ENCODE measurements around the gene PSTPIP1. TPM values are rescaled to one million over a fixed set of nuclear protein-coding genes. Genes with fewer than 3 reads are reported as not detected.

Gene PSTPIP1
- total RNA-seq, 1 donor from 2014 or later = 13.3 TPM

DNA sequence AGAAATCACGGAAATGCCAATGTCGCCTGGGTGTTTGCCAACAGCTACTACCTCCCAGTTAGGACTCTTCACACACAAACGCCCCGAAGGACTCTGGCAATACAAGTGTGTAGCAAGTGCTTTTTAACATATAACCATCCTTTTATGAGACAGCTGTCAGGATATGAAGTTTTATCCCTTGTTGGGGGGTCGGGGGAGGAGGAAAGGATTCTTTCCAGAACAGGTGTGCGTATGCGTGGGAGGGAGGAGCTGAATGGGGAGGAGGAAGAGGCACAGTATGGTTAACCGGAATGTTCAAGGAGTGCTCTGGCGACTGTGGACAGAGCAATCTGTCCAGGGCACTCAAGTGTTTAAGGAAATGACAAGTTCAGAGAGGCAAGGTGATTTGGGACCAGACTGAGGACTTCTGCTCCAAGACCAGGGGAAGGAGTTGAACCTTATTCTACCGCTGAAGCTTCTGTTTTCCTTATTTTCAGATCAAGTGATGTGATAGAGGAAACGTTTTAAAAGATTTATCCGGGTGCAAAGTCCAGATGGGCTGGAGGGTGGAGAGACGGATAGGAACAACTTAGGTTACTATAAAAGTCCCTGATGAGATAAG, 74.7 kb downstream of the PSTPIP1 start:
- DNase-seq (ENCODE audit: extremely low spot score in 2 of 2) = no peak
- H3K4me3 ChIP-seq = peak overlapping the region; percentile 58 to 92
- peak overlapping the region; percentile 74 for H3K27ac ChIP-seq
- no peak for TF ChIP-seq POLR2AphosphoS5 (IDR thresholded peaks at IDR 0.05; ENCODE audit: insufficient read depth in 1 of 2, low read depth in 1 of 2)
- intact Hi-C loops (cut with DNase I) = loop anchor here (10.0 kb wide), 1 partner anchor 1345 kb away; a partner anchor contains a TSS
- H3K4me1 ChIP-seq = peaks cover 24% of the 10 kb centered on the region
- no peaks in the 10 kb centered on the region for H3K9me3 ChIP-seq
- H3K36me3 ChIP-seq = no peaks in the 10 kb centered on the region
- H3K27me3 ChIP-seq = no peaks in the 10 kb centered on the region

DNA sequence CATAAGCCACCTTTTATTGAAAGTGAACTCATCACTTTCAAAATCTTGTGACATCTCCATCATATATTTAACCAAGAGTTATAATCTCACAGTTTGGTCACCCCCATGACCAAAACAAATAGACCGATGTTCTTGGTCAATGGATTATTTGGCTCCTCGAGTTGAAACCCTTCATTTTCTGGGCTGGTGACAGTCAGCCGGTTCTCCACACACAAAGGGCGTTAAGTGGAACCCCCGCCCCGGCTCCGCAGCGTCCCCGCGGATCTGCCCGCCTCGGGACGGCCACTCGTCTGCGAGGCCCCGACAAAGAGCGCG, 75.2 kb downstream of the PSTPIP1 start:
- Histone ChIP-seq H3K27ac (peak overlapping the region; percentile 74), H3K27me3 (no peaks in the 10 kb centered on the region), H3K4me1 (peaks cover 24% of the 10 kb centered on the region), H3K4me3 (peak overlapping the region; percentile 58 to 92), H3K36me3 (no peaks in the 10 kb centered on the region), H3K9me3 (no peaks in the 10 kb centered on the region)
- no peak for TF ChIP-seq POLR2AphosphoS5 (IDR thresholded peaks at IDR 0.05; ENCODE audit: insufficient read depth in 1 of 2, low read depth in 1 of 2)
- no peak for TF ChIP-seq POLR2A (IDR thresholded peaks at IDR 0.05)
- TF ChIP-seq, protein P1, sequence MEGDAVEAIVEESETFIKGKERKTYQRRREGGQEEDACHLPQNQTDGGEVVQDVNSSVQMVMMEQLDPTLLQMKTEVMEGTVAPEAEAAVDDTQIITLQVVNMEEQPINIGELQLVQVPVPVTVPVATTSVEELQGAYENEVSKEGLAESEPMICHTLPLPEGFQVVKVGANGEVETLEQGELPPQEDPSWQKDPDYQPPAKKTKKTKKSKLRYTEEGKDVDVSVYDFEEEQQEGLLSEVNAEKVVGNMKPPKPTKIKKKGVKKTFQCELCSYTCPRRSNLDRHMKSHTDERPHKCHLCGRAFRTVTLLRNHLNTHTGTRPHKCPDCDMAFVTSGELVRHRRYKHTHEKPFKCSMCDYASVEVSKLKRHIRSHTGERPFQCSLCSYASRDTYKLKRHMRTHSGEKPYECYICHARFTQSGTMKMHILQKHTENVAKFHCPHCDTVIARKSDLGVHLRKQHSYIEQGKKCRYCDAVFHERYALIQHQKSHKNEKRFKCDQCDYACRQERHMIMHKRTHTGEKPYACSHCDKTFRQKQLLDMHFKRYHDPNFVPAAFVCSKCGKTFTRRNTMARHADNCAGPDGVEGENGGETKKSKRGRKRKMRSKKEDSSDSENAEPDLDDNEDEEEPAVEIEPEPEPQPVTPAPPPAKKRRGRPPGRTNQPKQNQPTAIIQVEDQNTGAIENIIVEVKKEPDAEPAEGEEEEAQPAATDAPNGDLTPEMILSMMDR (IDR thresholded peaks at IDR 0.05) = no peak
- intact Hi-C loops (cut with DNase I) = no loop called here
- DNase-seq (ENCODE audit: extremely low spot score in 2 of 2) = no peak

DNA sequence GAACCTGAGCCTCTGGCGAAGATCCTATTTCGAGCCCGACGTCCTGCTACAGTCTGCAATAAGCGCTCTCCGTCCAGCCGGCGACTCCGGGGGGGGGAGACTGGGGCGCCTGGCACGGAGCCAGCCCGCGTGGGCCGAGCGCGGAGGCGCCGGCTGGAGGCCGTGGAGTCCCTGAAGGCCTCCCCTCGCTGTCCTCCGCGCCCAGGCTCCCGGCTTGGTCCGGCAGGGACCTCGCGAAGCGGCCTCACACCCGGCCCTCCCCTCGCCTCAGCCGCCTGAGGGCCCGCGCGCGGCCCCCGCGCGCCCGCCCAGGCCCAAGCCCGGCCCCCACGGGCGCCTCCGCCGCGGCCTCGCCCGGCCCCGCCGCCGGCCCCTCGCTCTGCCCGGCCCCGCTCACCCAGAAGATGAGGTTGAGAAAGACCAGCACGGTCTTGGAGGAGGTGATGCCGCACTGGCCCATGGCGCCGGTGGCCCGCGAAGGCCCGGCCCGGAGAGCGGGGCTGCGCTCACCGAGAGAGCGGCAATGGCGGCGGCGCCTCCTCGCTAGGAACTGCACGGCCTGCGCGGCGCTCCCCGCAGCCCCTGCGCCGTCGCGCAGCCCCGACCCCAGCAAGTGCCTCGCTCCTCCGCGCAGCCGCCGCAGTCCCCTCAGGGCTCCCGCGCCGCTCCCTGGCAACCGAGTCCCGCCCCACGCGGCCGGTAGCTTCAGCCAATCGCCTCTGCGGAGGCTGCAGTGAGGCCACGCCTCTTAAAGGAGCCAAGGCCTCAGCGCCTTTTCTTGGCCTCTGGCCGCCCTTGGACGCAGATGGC, 75.8 kb downstream of the PSTPIP1 start, which contains the start of gene TSPAN3:
TSS of gene TSPAN3 (minus strand) at position 615 of the 810 bp plus-strand sequence. CDS start at position 460, 155 bp downstream.
- DNase-seq (ENCODE audit: extremely low spot score in 2 of 2) = no peak
- Histone ChIP-seq H3K9me3 (no peaks in the 10 kb centered on the region), H3K4me1 (peaks cover 24% of the 10 kb centered on the region), H3K36me3 (no peaks in the 10 kb centered on the region), H3K27me3 (no peaks in the 10 kb centered on the region), H3K4me3 (peak within 1 kb of the TSS; percentile 58 to 92), H3K27ac (peak within 1 kb of the TSS; percentile 74)
- peak in 1 of 2 donors; percentile 76 for TF ChIP-seq POLR2A (IDR thresholded peaks at IDR 0.05)
- TF ChIP-seq, protein P1 (IDR thresholded peaks at IDR 0.05) = no peak
- TF ChIP-seq POLR2AphosphoS5 (IDR thresholded peaks at IDR 0.05; ENCODE audit: insufficient read depth in 1 of 2, low read depth in 1 of 2) = peak; percentile 67 to 68
- intact Hi-C loops (cut with DNase I) = no loop called here

DNA sequence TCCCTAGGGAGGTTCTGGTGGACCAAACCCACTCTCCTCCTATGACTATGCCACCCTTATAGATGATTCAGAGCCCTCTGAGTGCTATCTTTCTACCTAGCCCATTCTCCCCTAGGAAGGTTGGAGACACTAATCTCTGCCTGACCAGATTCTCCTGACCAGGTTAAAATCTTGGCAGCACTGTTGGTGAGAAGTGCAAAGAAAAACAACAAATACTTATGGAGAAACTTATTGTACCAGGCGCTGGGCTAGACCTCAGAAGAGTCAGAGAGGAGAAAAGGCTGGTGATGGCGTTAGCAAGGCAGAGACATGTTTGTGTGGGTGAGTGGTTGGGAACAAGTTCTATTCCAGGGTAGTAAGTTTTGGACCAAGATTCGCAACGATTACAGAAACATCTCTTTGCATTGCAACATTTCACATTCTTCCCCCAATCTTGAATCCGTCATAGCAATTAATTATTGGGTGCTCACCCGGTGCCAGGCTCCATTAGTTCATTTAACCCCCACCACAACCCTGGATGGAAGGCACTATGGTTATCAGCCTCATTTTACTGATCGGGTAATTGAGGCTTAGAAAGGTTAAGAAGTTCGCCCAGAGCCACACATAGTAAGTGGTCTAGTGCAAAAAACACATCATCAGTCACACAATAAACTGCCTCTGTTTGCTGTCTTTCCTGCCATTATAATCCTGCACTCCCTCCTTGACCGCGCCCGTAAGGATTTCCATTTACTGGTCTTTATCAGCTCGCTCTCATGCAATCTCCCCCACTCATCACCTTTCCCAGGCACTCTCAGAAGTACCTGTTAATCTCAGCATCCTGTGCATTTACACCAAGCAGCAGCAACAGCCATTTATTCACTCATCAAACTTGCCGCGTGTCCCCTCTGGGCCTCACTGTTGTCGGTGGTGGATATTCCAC, 76.6 kb downstream of the PSTPIP1 start:
- Histone ChIP-seq H3K4me1 (peaks cover 24% of the 10 kb centered on the region), H3K36me3 (no peaks in the 10 kb centered on the region), H3K27ac (peak overlapping the region; percentile 74), H3K27me3 (no peaks in the 10 kb centered on the region), H3K4me3 (peak overlapping the region; percentile 58 to 92), H3K9me3 (no peaks in the 10 kb centered on the region)
- TF ChIP-seq, protein P1 (IDR thresholded peaks at IDR 0.05) = no peak
- no peak for TF ChIP-seq POLR2AphosphoS5 (IDR thresholded peaks at IDR 0.05; ENCODE audit: insufficient read depth in 1 of 2, low read depth in 1 of 2)
- TF ChIP-seq POLR2A (IDR thresholded peaks at IDR 0.05) = no peak
- no peak for DNase-seq (ENCODE audit: extremely low spot score in 2 of 2)
- intact Hi-C loops (cut with DNase I) = no loop called here

DNA sequence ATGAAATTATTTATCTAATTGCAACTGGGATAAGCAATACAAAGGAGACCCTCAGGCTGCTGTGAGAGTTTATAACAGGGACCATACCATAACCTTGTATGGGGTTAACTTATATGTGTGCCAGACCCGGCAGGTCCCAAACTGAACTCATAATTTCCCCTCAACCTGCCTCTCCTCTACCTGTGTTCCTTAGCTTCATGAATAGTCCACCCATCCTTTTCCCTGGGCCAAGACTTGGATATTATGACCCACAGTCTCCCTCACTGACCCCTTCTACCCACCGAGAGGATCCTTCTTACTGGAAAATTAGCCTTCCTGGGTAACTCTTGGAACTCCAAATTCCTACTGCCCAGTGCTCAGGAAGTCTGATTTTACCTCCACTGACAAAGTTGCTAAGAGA, 79.4 kb downstream of the PSTPIP1 start:
- Histone ChIP-seq H3K27me3 (no peaks in the 10 kb centered on the region), H3K36me3 (no peaks in the 10 kb centered on the region), H3K27ac (no peak overlapping the region), H3K4me1 (peaks cover 8% of the 10 kb centered on the region), H3K4me3 (no peak overlapping the region), H3K9me3 (no peaks in the 10 kb centered on the region)
- TF ChIP-seq POLR2AphosphoS5 (IDR thresholded peaks at IDR 0.05; ENCODE audit: insufficient read depth in 1 of 2, low read depth in 1 of 2) = no peak
- no peak for TF ChIP-seq POLR2A (IDR thresholded peaks at IDR 0.05)
- TF ChIP-seq, protein P1 (IDR thresholded peaks at IDR 0.05) = no peak
- intact Hi-C loops (cut with DNase I) = no loop called here
- DNase-seq (ENCODE audit: extremely low spot score in 2 of 2) = no peak

Measured in vagina (tissue), 2 donors.